Neural progenitor cell (in vitro differentiated cells): ENCODE results near the gene KRTAP16-1. TPM values are rescaled to one million over a fixed set of nuclear protein-coding genes. Genes with fewer than 3 reads are reported as not detected.

Source experiments
- DNase-seq: peaks from one replicate; pipeline ENCODE4 v3.0.0-alpha.2; 2016; ENCODE audit warnings: low spot score
- H2AFZ ChIP-seq: fragments of 200-600 bp; sonication (generic); replicated peaks from 2 replicates; pipeline ENCODE4 v1.6.1; 2016; ENCODE audit warnings: antibody characterized with exemption
- H3F3A ChIP-seq: fragments of 200-600 bp; sonication (generic); 2 replicates; pipeline ENCODE4 v1.6.1; 2016; ENCODE audit warnings: antibody characterized with exemption, low read depth
- H3K27ac ChIP-seq: fragments of 200-600 bp; sonication (generic); 2 replicates; pipeline ENCODE4 v1.5.1; 2016; ENCODE audit warnings: mild to moderate bottlenecking
- H3K27me3 ChIP-seq: fragments of 200-600 bp; sonication (generic); 2 replicates; pipeline ENCODE4 v1.6.1; 2016; ENCODE audit warnings: mild to moderate bottlenecking, moderate library complexity
- H3K36me3 ChIP-seq: fragments of 200-600 bp; sonication (generic); 2 replicates; pipeline ENCODE4 v1.5.1; 2016
- H3K4me1 ChIP-seq: fragments of 200-600 bp; sonication (generic); 2 replicates; pipeline ENCODE4 v1.6.1; 2016; ENCODE audit warnings: mixed run types
- H3K4me2 ChIP-seq: fragments of 200-600 bp; sonication (generic); 2 replicates; pipeline ENCODE4 v1.6.1; 2016
- H3K4me3 ChIP-seq: fragments of 200-600 bp; sonication (generic); 2 replicates; pipeline ENCODE4 v1.5.1; 2016
- H3K79me2 ChIP-seq: fragments of 200-600 bp; sonication (generic); 2 replicates; pipeline ENCODE4 v1.6.1; 2016; ENCODE audit warnings: low read depth
- H3K9ac ChIP-seq: fragments of 200-600 bp; sonication (generic); 2 replicates; pipeline ENCODE4 v1.6.1; 2016
- H3K9me3 ChIP-seq: fragments of 200-600 bp; sonication (generic); 2 replicates; pipeline ENCODE4 v1.5.1; 2016; ENCODE audit warnings: low read depth
- H4K20me1 ChIP-seq: fragments of 200-600 bp; sonication (generic); 2 replicates; pipeline ENCODE4 v1.6.1; 2016; ENCODE audit warnings: low read depth
- H3K27ac Mint-ChIP-seq: 3 replicates; pipeline ENCODE4 v1.8.0; 2021; ENCODE audit warnings: mixed read lengths
- H3K27me3 Mint-ChIP-seq: 2 replicates; pipeline ENCODE4 v1.8.0; 2022; ENCODE audit warnings: low read depth, mild to moderate bottlenecking, inconsistent platforms, moderate library complexity, mixed read lengths; ENCODE audit not compliant: insufficient read depth
- H3K36me3 Mint-ChIP-seq: 3 replicates; pipeline ENCODE4 v1.8.0; 2021; ENCODE audit warnings: mixed read lengths
- H3K4me1 Mint-ChIP-seq: 3 replicates; pipeline ENCODE4 v1.8.0; 2021; ENCODE audit warnings: mixed read lengths
- H3K4me3 Mint-ChIP-seq: 3 replicates; pipeline ENCODE4 v1.8.0; 2021; ENCODE audit warnings: mild to moderate bottlenecking, moderate library complexity, mixed read lengths
- H3K9me3 Mint-ChIP-seq: 3 replicates; pipeline ENCODE4 v1.8.0; 2020; ENCODE audit warnings: mixed read lengths
- CTCF ChIP-seq: fragments of 200-600 bp; sonication (generic); IDR thresholded peaks from 2 replicates; pipeline ENCODE4 v1.5.1; 2017; ENCODE audit warnings: antibody characterized with exemption, mild to moderate bottlenecking
- EZH2 ChIP-seq: fragments of 200-600 bp; sonication (generic); IDR thresholded peaks from 2 replicates; pipeline ENCODE4 v1.6.1; 2017; ENCODE audit warnings: antibody characterized with exemption, mild to moderate bottlenecking, moderate library complexity
- EZH2phosphoT487 ChIP-seq: fragments of 200-600 bp; sonication (generic); IDR thresholded peaks from 2 replicates; pipeline ENCODE4 v1.6.1; 2017; ENCODE audit warnings: antibody characterized with exemption
- total RNA-seq: library from RNA; depleted of rRNA; stranded (reverse); fragments of >200 nt; gene quantifications from 2 replicates; pipeline ENCODE4 v1.2.3, GENCODE V29; 2015; ENCODE audit warnings: low replicate concordance

The KRTAP16-1 gene
- not detected in 2 replicates for total RNA-seq

GRCh38 chr17:41308918-41309359 lies at the start of gene KRTAP16-1:
Gene KRTAP16-1 (minus strand): TSS chr17:41309309. CDS start chr17:41309253, 56 bp downstream.
- Histone ChIP-seq H4K20me1 (no peaks in the 10 kb centered on the region), H3K4me1 (peaks cover 3% of the 10 kb centered on the region), H3K27ac (no peak within 1 kb of the TSS), H3K9me3 (no peaks in the 10 kb centered on the region), H3K4me3 (no peak within 1 kb of the TSS), H2AFZ (no peak within 1 kb of the TSS), H3K4me2 (no peak within 1 kb of the TSS), H3K36me3 (no peaks in the 10 kb centered on the region), H3K9ac (no peak within 1 kb of the TSS), H3K27me3 (no peaks in the 10 kb centered on the region), H3K79me2 (no peaks in the 10 kb centered on the region), H3F3A (no peaks in the 10 kb centered on the region)
- Mint-ChIP-seq H3K4me1 (no peaks in the 10 kb centered on the region), H3K27me3 (peaks cover 2% of the 10 kb centered on the region), H3K9me3 (no peaks in the 10 kb centered on the region), H3K36me3 (no peaks in the 10 kb centered on the region), H3K27ac (no peak within 1 kb of the TSS), H3K4me3 (no peak within 1 kb of the TSS)
- DNase-seq = no peak
- TF ChIP-seq EZH2phosphoT487 (no peak), EZH2 (no peak), CTCF (no peak)

- TF ChIP-seq EZH2 (no peak), EZH2phosphoT487 (no peak), CTCF (no peak)
- no peaks in the 10 kb centered on the region for H3K4me1 ChIP-seq
- Mint-ChIP-seq H3K27me3 (peaks cover 5% of the 10 kb centered on the region), H3K4me3 (no peak overlapping the region), H3K27ac (no peak overlapping the region), H3K9me3 (peaks cover 2% of the 10 kb centered on the region), H3K36me3 (no peaks in the 10 kb centered on the region), H3K4me1 (no peaks in the 10 kb centered on the region)
- H3K36me3 ChIP-seq = no peaks in the 10 kb centered on the region
- no peak for DNase-seq
- no peak overlapping the region for H3K4me2 ChIP-seq
- no peak overlapping the region for H2AFZ ChIP-seq
- H3K9me3 ChIP-seq = peaks cover 3% of the 10 kb centered on the region
- no peaks in the 10 kb centered on the region for H3F3A ChIP-seq
- H3K27me3 ChIP-seq = no peaks in the 10 kb centered on the region
- H3K4me3 ChIP-seq = no peak overlapping the region
- H4K20me1 ChIP-seq = no peaks in the 10 kb centered on the region
- no peaks in the 10 kb centered on the region for H3K79me2 ChIP-seq
- no peak overlapping the region for H3K9ac ChIP-seq
- H3K27ac ChIP-seq = no peak overlapping the region
These were observed 45.4 kb upstream of the KRTAP16-1 start for GRCh38 chr17:41354536-41354935.

DNA sequence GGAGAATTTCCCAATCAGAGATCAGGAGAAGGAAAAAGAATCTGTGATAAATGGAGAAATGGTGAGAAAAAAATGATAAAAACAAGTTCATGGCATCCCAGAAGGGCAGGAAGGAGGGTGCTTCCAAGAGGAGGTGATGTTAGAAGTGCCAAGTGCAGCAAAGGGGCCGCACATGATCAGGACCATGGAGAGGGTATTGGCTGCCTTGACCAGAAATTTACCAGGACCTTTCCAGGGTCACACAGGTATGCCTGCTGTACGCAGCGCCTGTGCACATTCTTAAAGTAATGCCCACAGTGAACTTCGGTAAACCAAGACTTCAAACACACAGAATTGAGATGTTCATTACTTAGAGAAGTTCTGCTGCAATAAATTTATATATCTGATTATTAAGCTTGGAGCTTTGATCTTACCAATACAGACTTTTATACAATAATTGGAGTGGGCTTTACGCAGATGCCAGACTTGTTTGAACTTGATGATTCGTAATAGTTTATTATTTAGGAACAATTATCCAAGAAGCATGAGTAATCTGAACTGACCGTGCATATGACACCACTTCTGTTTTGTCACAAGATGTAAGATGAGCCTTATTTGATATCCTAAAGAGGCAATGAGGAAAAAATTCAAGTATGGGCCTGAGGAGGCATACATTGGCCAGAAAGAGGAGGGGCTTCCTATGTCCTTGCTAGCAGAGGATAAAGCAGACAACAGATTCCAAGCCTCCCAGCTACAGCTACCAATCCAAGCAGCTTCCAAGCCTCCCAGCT lies 43.7 kb upstream of the KRTAP16-1 start:
- Histone ChIP-seq H3K27me3 (no peaks in the 10 kb centered on the region), H3F3A (no peaks in the 10 kb centered on the region), H3K9ac (no peak overlapping the region), H3K4me2 (no peak overlapping the region), H3K9me3 (peaks cover 3% of the 10 kb centered on the region), H3K4me1 (no peaks in the 10 kb centered on the region), H3K36me3 (no peaks in the 10 kb centered on the region), H2AFZ (no peak overlapping the region), H3K4me3 (no peak overlapping the region), H4K20me1 (no peaks in the 10 kb centered on the region), H3K27ac (no peak overlapping the region), H3K79me2 (no peaks in the 10 kb centered on the region)
- Mint-ChIP-seq H3K27ac (no peak overlapping the region), H3K27me3 (peaks cover 5% of the 10 kb centered on the region), H3K4me3 (no peak overlapping the region), H3K9me3 (peaks cover 2% of the 10 kb centered on the region), H3K36me3 (no peaks in the 10 kb centered on the region), H3K4me1 (no peaks in the 10 kb centered on the region)
- no peak for DNase-seq
- TF ChIP-seq EZH2phosphoT487 (no peak), CTCF (no peak), EZH2 (no peak)
